Hepatocyte (in vitro differentiated cells): Measurements from ENCODE around the gene LDLRAD4. TPM values are rescaled to one million over a fixed set of nuclear protein-coding genes. Genes with fewer than 3 reads are reported as not detected.

Experiments used
- DNase-seq: peaks from one replicate; pipeline ENCODE4 v3.0.0-alpha.2; 2016; ENCODE audit warnings: low spot score
- H2AFZ ChIP-seq: fragments of 200-600 bp; sonication (generic); 2 replicates; pipeline ENCODE4 v1.6.0; 2016; ENCODE audit warnings: antibody characterized with exemption, mild to moderate bottlenecking
- H3K27ac ChIP-seq: fragments of 200-600 bp; sonication (generic); 2 replicates; pipeline ENCODE4 v1.5.1; 2016; ENCODE audit warnings: mild to moderate bottlenecking
- H3K27me3 ChIP-seq: fragments of 200-600 bp; sonication (generic); 2 replicates; pipeline ENCODE4 v1.6.1; 2016
- H3K36me3 ChIP-seq: fragments of 200-600 bp; sonication (generic); replicated peaks from 2 replicates; pipeline ENCODE4 v1.5.1; 2016; ENCODE audit warnings: low read depth; ENCODE audit not compliant: insufficient read depth
- H3K4me1 ChIP-seq: fragments of 200-600 bp; sonication (generic); 2 replicates; pipeline ENCODE4 v1.5.1; 2016; ENCODE audit warnings: mild to moderate bottlenecking, moderate library complexity; ENCODE audit not compliant: insufficient read depth
- H3K4me2 ChIP-seq: fragments of 200-600 bp; sonication (generic); 2 replicates; pipeline ENCODE4 v1.6.0; 2016
- H3K4me3 ChIP-seq: fragments of 200-600 bp; sonication (generic); 2 replicates; pipeline ENCODE4 v1.5.1; 2016; ENCODE audit warnings: mild to moderate bottlenecking
- H3K79me2 ChIP-seq: fragments of 200-600 bp; sonication (generic); 2 replicates; pipeline ENCODE4 v1.6.0; 2017; ENCODE audit warnings: mild to moderate bottlenecking
- H3K9me2 ChIP-seq: fragments of 200-600 bp; sonication (generic); replicated peaks from 2 replicates; pipeline ENCODE4 v1.6.0; 2017; ENCODE audit warnings: mild to moderate bottlenecking; ENCODE audit not compliant: insufficient read depth
- H3K9me3 ChIP-seq: fragments of 200-600 bp; sonication (generic); 2 replicates; pipeline ENCODE4 v1.5.1; 2016; ENCODE audit warnings: low read depth, mild to moderate bottlenecking
- H4K20me1 ChIP-seq: fragments of 200-600 bp; sonication (generic); 2 replicates; pipeline ENCODE4 v1.6.0; 2016; ENCODE audit warnings: mild to moderate bottlenecking; ENCODE audit not compliant: insufficient read depth, poor library complexity, severe bottlenecking
- CTCF ChIP-seq: fragments of 200-600 bp; sonication (generic); IDR thresholded peaks from 2 replicates; pipeline ENCODE4 v1.5.1; 2016; ENCODE audit warnings: antibody characterized with exemption, mild to moderate bottlenecking; ENCODE audit not compliant: poor library complexity
- EZH2 ChIP-seq: fragments of 200-600 bp; sonication (generic); IDR thresholded peaks from 2 replicates; pipeline ENCODE4 v1.6.1; 2016; ENCODE audit warnings: antibody characterized with exemption, mild to moderate bottlenecking, borderline replicate concordance
- EZH2phosphoT487 ChIP-seq: fragments of 200-600 bp; sonication (generic); IDR thresholded peaks from one replicate; pipeline ENCODE4 v1.6.1; 2018; ENCODE audit warnings: antibody characterized with exemption, mild to moderate bottlenecking, low read depth, moderate library complexity; ENCODE audit not compliant: unreplicated experiment, severe bottlenecking
- WGBS: methylation state at CpG from one replicate; pipeline ENCODE4 v1.1.6; 2016; ENCODE audit warnings: low lambda C conversion rate; ENCODE audit errors: missing lambda C conversion rate; 5-methylcytosine and 5-hydroxymethylcytosine counted together
- polyA plus RNA-seq: library from polyadenylated mRNA; unstranded; fragments of >200 nt; fragmentation: Nextera tagmentation; extraction: Ambion mirVana; gene quantifications from 2 replicates; pipeline ENCODE4 v1.2.1, GENCODE V29; 2016
- total RNA-seq: library from RNA; depleted of rRNA; stranded (reverse); fragments of >200 nt; gene quantifications from 2 replicates; pipeline ENCODE4 v1.2.3, GENCODE V29; 2014

LDLRAD4 gene
- total and polyA plus RNA-seq, 2 experiments from 2014 or later = 15.1 to 29.0 TPM

- no peaks in the 10 kb centered on the region for H3K79me2 ChIP-seq
- WGBS = 96% methylated on average over 4 of the region's 4 CpGs
- H3K4me2 ChIP-seq = no peak overlapping the region
- no peaks in the 10 kb centered on the region for H3K36me3 ChIP-seq
- H3K27ac ChIP-seq = no peak overlapping the region
- no peaks in the 10 kb centered on the region for H4K20me1 ChIP-seq
- no peaks in the 10 kb centered on the region for H3K4me1 ChIP-seq
- H3K27me3 ChIP-seq = no peaks in the 10 kb centered on the region
- TF ChIP-seq CTCF (no peak), EZH2phosphoT487 (no peak), EZH2 (no peak)
- no peak overlapping the region for H3K4me3 ChIP-seq
- H3K9me3 ChIP-seq = no peaks in the 10 kb centered on the region
- no peak overlapping the region for H2AFZ ChIP-seq
- H3K9me2 ChIP-seq = no peaks in the 10 kb centered on the region
- no peak for DNase-seq
Observed at GRCh38 chr18:13647761-13648160, 429.2 kb downstream of the LDLRAD4 start.

GRCh38 chr18:13649397-13650390 is 431.1 kb downstream of the LDLRAD4 start:
- 88% methylated on average over 23 of the region's 23 CpGs for WGBS
- H3K9me3 ChIP-seq = no peaks in the 10 kb centered on the region
- H3K4me1 ChIP-seq = no peaks in the 10 kb centered on the region
- H3K79me2 ChIP-seq = no peaks in the 10 kb centered on the region
- H2AFZ ChIP-seq = no peak overlapping the region
- TF ChIP-seq CTCF (no peak), EZH2phosphoT487 (no peak), EZH2 (no peak)
- H3K4me2 ChIP-seq = no peak overlapping the region
- no peak for DNase-seq
- no peaks in the 10 kb centered on the region for H4K20me1 ChIP-seq
- no peaks in the 10 kb centered on the region for H3K27me3 ChIP-seq
- H3K9me2 ChIP-seq = no peaks in the 10 kb centered on the region
- no peak overlapping the region for H3K4me3 ChIP-seq
- H3K36me3 ChIP-seq = no peaks in the 10 kb centered on the region
- no peak overlapping the region for H3K27ac ChIP-seq

GRCh38 chr18:13653746-13654433 is 435.3 kb downstream of the LDLRAD4 start:
- Histone ChIP-seq H3K4me3 (no peak overlapping the region), H3K4me1 (no peaks in the 10 kb centered on the region), H3K79me2 (no peaks in the 10 kb centered on the region), H4K20me1 (no peaks in the 10 kb centered on the region), H3K36me3 (no peaks in the 10 kb centered on the region), H3K27me3 (no peaks in the 10 kb centered on the region), H3K27ac (no peak overlapping the region), H3K9me2 (no peaks in the 10 kb centered on the region), H3K9me3 (no peaks in the 10 kb centered on the region), H3K4me2 (no peak overlapping the region), H2AFZ (no peak overlapping the region)
- TF ChIP-seq EZH2phosphoT487 (no peak), EZH2 (no peak), CTCF (no peak)
- no peak for DNase-seq
- WGBS = 75% methylated on average over 13 of the region's 13 CpGs
